GM12873 (cell line): ENCODE data around the gene DTNA.

Experiments
- TF ChIP-seq, protein P1 (sequence below): IDR thresholded peaks from 2 replicates; pipeline ENCODE4 v1.5.1; 2012; ENCODE audit warnings: low read depth, mild to moderate bottlenecking, moderate library complexity, low read length, control low read depth; ENCODE audit not compliant: insufficient read depth; ENCODE audit errors: missing control alignments

DTNA gene

DNA sequence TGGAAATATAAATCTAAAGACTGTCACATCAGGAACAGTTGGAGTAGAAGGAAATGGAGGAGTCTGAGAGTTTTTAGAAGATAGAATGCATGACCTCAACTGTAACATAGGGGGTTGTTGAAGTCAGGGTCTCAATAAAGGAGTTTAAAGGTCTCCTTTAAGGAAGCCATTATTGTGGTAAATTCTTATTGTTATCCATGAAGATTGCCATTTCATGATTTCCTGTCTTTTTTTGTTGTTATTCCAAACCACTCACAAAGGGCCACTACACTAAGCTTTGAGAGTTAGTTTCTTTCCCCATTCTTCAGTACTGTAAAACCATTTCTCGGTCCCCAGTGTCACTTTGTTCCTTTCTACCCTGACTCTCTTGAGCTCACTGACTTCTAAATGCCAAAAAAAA, 134.0 kb downstream of the DTNA start:
- TF ChIP-seq, protein P1, sequence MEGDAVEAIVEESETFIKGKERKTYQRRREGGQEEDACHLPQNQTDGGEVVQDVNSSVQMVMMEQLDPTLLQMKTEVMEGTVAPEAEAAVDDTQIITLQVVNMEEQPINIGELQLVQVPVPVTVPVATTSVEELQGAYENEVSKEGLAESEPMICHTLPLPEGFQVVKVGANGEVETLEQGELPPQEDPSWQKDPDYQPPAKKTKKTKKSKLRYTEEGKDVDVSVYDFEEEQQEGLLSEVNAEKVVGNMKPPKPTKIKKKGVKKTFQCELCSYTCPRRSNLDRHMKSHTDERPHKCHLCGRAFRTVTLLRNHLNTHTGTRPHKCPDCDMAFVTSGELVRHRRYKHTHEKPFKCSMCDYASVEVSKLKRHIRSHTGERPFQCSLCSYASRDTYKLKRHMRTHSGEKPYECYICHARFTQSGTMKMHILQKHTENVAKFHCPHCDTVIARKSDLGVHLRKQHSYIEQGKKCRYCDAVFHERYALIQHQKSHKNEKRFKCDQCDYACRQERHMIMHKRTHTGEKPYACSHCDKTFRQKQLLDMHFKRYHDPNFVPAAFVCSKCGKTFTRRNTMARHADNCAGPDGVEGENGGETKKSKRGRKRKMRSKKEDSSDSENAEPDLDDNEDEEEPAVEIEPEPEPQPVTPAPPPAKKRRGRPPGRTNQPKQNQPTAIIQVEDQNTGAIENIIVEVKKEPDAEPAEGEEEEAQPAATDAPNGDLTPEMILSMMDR, result no peak

DNA sequence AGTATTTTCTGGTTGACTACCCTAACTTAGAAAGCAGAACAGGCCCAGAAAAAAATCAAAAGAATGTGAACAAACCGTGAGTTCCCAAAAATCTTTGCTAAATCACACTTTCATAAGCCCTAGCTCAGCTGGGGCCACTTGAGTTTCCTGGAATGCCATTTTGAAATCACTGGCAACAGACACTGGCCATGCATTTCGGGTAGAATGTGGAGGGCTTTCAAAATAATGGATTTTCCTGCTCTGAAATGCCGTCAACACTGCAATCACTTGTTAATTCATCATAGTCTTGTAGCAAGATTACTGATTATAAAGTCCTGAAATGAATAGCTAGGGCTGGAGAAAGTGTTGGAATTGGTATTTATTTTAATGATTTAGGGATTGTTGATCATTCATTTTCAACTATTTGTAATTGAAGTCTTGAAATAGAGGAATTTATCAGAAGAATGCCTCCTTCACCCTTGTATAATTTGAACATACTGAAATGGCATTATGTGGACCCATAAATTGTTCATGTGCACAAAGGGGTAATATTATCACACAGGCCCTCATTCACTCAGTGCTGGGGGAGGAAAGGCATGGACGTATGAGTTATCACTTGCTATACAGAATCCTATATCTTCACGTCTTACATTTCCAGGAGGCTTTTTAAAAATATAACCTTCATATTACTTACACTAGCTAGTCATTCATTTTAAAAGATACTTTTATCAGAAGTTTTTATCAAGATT, 134.8 kb downstream of the DTNA start:
- TF ChIP-seq, protein P1, result no peak

DNA sequence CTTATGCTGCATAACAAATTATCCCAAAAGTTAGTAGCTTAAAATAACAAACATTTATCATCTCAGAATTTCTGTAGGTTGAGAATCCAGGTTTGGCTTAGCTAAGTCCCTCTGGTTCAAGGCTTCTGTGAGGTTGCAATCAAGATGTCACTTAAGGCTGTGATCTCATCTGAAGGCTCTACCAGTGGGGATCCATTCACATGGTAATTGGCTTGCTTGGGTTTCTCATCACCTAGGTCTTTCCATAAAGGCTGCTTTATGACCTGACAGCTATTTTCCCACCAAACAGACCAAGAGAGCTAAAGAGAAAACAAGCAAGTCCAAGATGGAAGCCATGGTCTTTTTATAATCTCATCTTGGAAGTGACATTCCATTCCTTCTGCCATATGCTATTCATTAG, 137.3 kb downstream of the DTNA start:
- TF ChIP-seq, protein P1, result no peak

DNA sequence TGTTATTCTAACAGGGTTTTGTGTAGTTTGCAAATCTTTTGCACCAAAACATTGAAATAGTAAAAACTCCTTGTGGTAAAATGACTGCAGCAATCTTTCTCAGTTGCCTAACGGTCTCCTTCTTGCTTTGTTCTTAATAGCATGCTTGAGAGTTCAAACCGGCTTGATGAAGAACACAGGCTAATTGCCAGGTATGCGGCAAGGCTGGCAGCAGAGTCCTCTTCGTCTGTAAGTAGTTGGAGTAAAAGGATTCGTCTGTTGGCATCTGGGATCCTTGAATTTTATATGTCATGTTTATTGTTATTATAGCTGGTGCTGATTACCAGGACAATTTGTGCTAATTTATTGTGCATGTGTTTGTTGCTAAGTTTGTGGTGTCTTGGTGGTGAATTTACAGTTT, 138.1 kb downstream of the DTNA start:
- TF ChIP-seq, protein P1, result no peak

DNA sequence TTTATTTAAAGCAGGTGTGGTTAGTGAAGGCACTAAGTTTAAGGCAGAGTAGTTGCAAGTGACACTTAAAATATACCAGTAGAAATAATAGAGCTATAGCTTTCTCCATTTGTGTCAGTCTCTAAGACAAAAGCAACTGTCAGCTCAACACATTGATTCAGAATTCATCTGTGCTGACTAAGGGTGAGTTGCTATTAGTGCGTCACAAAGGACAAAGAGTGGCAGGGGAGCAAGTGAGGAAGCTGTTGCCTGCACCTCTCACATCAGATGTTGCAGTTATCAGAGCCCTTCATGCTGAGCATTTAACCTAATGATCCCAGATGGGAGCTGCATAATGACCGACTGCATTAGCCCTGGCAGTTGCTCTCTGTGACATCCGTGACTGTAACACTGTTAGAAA, 138.6 kb downstream of the DTNA start:
- TF ChIP-seq, protein P1, result no peak

DNA sequence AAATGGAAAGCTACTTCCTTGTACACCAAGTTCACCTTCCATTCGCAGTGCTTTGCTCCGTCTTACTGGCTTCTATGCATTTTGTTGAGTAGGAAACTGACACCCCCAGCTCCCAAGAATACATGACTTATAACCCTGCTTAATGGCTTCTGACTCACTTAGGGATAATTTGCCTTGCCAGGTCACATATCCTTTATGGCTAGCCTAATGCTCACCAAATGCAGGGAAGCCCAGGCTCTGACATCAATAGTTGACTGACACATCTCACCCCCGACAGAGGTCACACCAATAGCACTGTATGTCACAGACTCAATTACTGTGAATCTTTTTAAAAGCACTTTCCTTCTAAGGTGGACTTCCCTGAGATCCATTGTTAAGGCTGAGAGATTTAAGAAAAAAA, 147.2 kb downstream of the DTNA start:
- TF ChIP-seq, protein P1, result no peak

DNA sequence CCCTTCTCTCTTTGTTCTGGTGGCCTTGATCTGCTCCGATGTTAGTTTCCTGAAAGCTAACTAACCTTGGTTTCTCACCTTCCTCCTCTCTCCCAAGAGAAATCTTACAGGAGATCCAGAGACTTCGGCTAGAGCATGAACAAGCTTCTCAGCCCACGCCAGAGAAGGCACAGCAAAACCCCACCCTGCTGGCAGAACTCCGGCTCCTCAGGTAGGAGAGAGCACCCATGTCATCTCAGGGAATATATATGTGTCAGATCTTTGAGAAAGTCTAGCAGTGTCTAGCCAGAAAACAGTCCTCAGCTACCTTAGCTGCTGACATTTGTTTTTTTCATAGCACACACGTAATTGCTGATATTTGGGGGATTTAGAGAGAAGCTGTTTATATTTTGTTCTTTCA, 148.1 kb downstream of the DTNA start:
- TF ChIP-seq, protein P1, result no peak
